Esophagus squamous epithelium (tissue), 5 donors: Measurements from ENCODE around the gene GSE1. TPM values are rescaled to one million over a fixed set of nuclear protein-coding genes. Genes with fewer than 3 reads are reported as not detected.
A peak's percentile ranks its signal among the peaks of the same experiment; 100 is the strongest.

Experiments
- DNase-seq: peaks from one replicate; lab custom pipeline; 2025; lab: John Stamatoyannopoulos, UW
- H3K27ac ChIP-seq, 4 donors: fragments of 200-600 bp; sonication (generic); one replicate each; pipeline ENCODE4 v1.5.1; 2016 to 2019; ENCODE audit warnings: mild to moderate bottlenecking in 1 of 4
- H3K27me3 ChIP-seq, 4 donors: fragments of 200-600 bp; sonication (generic); 1 replicate in 3 of 4; 2 replicates in 1 of 4; pipeline versions ENCODE4 v1.5.1 to v1.6.0; 2017 to 2021; ENCODE audit warnings: antibody characterized with exemption in 1 of 4
- H3K36me3 ChIP-seq, 3 donors: fragments of 200-600 bp; sonication (generic); one replicate each; pipeline ENCODE4 v1.5.1; 2016 to 2019
- H3K4me1 ChIP-seq, 3 donors: fragments of 200-600 bp; sonication (generic); one replicate each; pipeline ENCODE4 v1.5.1; 2017 to 2019
- H3K4me3 ChIP-seq, 4 donors: fragments of 200-600 bp; sonication (generic); 1 replicate in 3 of 4; 2 replicates in 1 of 4; pipeline ENCODE4 v1.5.1; 2016 to 2019; ENCODE audit warnings: mild to moderate bottlenecking in 2 of 4, moderate library complexity in 1 of 4
- H3K9me3 ChIP-seq, 3 donors: fragments of 200-600 bp; sonication (generic); one replicate each; pipeline ENCODE4 v1.5.1; 2016 to 2019
- CTCF ChIP-seq, 6 experiments: fragments of 450-650 bp in 4 of 6; fragments of 200-600 bp in 2 of 6; sonication (generic) in 2 of 6; IDR thresholded peaks; one replicate each; pipeline ENCODE4 v1.5.1; 2016 to 2019; ENCODE audit warnings: antibody characterized with exemption in 6 of 6, mild to moderate bottlenecking in 4 of 6, moderate library complexity in 4 of 6
- POLR2A ChIP-seq, 4 donors: fragments of 450-650 bp; IDR thresholded peaks; one replicate each; pipeline ENCODE4 v1.6.1; 2017; ENCODE audit warnings: antibody characterized with exemption in 4 of 4, mild to moderate bottlenecking in 4 of 4, moderate library complexity in 3 of 4
- WGBS, 2 donors: methylation state at CpG; one replicate each; pipeline ENCODE4 v1.1.5; 2018; 5-methylcytosine and 5-hydroxymethylcytosine counted together
- intact Hi-C: fragments of 100-400 bp; cut with DNase I; formaldehyde crosslinking; loops from one replicate; pipeline ENCODE4 v1.15.0; 2022
- total RNA-seq, 4 donors: library from RNA; depleted of rRNA; stranded (reverse); fragments of >200 nt; gene quantifications; one replicate each; pipeline ENCODE4 v1.1.0, GENCODE V29; 2016
- donor health status: DM: yes; HTN: yes; CAD: no.

The GSE1 gene
- total RNA-seq, 4 donors from 2014 or later: 24.6 to 33.6 (median 28.9) TPM

- H3K4me1 ChIP-seq: peaks cover 8 to 58% (median 21%) of the 10 kb centered on the region in 3 donors
- H3K36me3 ChIP-seq: no peaks in the 10 kb centered on the region
- intact Hi-C loops: no loop called here
- peak overlapping the region in 2 of 4 donors; percentile 10 to 47 for H3K27ac ChIP-seq
- no peak for TF ChIP-seq CTCF (IDR thresholded peaks at IDR 0.05)
- no peak for TF ChIP-seq POLR2A (IDR thresholded peaks at IDR 0.05)
- H3K4me3 ChIP-seq: no peak overlapping the region
- no peaks in the 10 kb centered on the region for H3K9me3 ChIP-seq
- WGBS, 2 donors: 85 to 90% methylated on average over 4 to 7 of the region's 11 CpGs
- H3K27me3 ChIP-seq: no peaks in the 10 kb centered on the region
- no peak for DNase-seq
These were observed 44.0 kb upstream of the GSE1 start for GRCh38 chr16:85569039-85569614.

GRCh38 chr16:85569615-85570212, 43.4 kb upstream of the GSE1 start:
- no peak for TF ChIP-seq POLR2A (IDR thresholded peaks at IDR 0.05)
- no peak for TF ChIP-seq CTCF (IDR thresholded peaks at IDR 0.05)
- 60 to 89% methylated on average over 3 to 9 of the region's 20 CpGs for WGBS, 2 donors
- H3K4me3 ChIP-seq: peak overlapping the region in 1 of 4 donors; percentile 21
- H3K27me3 ChIP-seq: no peaks in the 10 kb centered on the region
- peaks cover 8 to 64% (median 27%) of the 10 kb centered on the region in 3 donors for H3K4me1 ChIP-seq
- no peaks in the 10 kb centered on the region for H3K9me3 ChIP-seq
- peak overlapping the region in 2 of 4 donors; percentile 47 to 75 for H3K27ac ChIP-seq
- no peak for DNase-seq
- H3K36me3 ChIP-seq: no peaks in the 10 kb centered on the region
- intact Hi-C loops: no loop called here

GRCh38 chr16:85570213-85570734, 42.8 kb upstream of the GSE1 start:
- Histone ChIP-seq H3K27me3 (no peaks in the 10 kb centered on the region), H3K36me3 (no peaks in the 10 kb centered on the region), H3K4me1 (peaks cover 8 to 69% (median 32%) of the 10 kb centered on the region in 3 donors), H3K4me3 (no peak overlapping the region), H3K9me3 (no peaks in the 10 kb centered on the region), H3K27ac (peak overlapping the region in 2 of 4 donors; percentile 47 to 75)
- WGBS, 2 donors: 75% methylated on average over 6 to 8 of the region's 13 CpGs
- no peak for TF ChIP-seq POLR2A (IDR thresholded peaks at IDR 0.05)
- no peak for TF ChIP-seq CTCF (IDR thresholded peaks at IDR 0.05)
- intact Hi-C loops: no loop called here
- DNase-seq: no peak

GRCh38 chr16:85570735-85571562, 42.2 kb upstream of the GSE1 start:
- no peak for DNase-seq
- WGBS, 2 donors: 75 to 82% methylated on average over 9 to 15 of the region's 24 CpGs
- Histone ChIP-seq H3K27me3 (no peaks in the 10 kb centered on the region), H3K4me1 (peaks cover 8 to 75% (median 36%) of the 10 kb centered on the region in 3 donors), H3K4me3 (no peak overlapping the region), H3K9me3 (no peaks in the 10 kb centered on the region), H3K36me3 (no peaks in the 10 kb centered on the region), H3K27ac (peak overlapping the region in 2 of 4 donors; percentile 47 to 75)
- TF ChIP-seq CTCF (IDR thresholded peaks at IDR 0.05): no peak
- no peak for TF ChIP-seq POLR2A (IDR thresholded peaks at IDR 0.05)
- intact Hi-C loops: no loop called here

GRCh38 chr16:85571563-85571812, 41.6 kb upstream of the GSE1 start:
- DNase-seq: no peak
- H3K4me3 ChIP-seq: no peak overlapping the region
- peak overlapping the region in 2 of 4 donors; percentile 21 to 36 for H3K27ac ChIP-seq
- H3K27me3 ChIP-seq: no peaks in the 10 kb centered on the region
- H3K36me3 ChIP-seq: no peaks in the 10 kb centered on the region
- peaks cover 8 to 70% (median 36%) of the 10 kb centered on the region in 3 donors for H3K4me1 ChIP-seq
- TF ChIP-seq POLR2A (IDR thresholded peaks at IDR 0.05) (no peak), CTCF (IDR thresholded peaks at IDR 0.05) (no peak)
- H3K9me3 ChIP-seq: no peaks in the 10 kb centered on the region
- intact Hi-C loops: no loop called here
- WGBS, 2 donors: 63 to 100% methylated on average over 2 of the region's 7 CpGs
